ENCODE data around the gene NOX5.
A peak's percentile ranks its signal among the peaks of the same experiment; 100 is the strongest.

NOX5 gene

GRCh38 chr15:69042531-69042930 is 28.0 kb downstream of the NOX5 start:
- TF ChIP-seq CTCF (IDR thresholded peaks at IDR 0.05; ENCODE audit: extremely low read depth, missing control alignments) = no peak
- no peak for DNase-seq (ENCODE audit: low spot score)

GRCh38 chr15:69045802-69046201 is 31.3 kb downstream of the NOX5 start:
- no peak for TF ChIP-seq CTCF (IDR thresholded peaks at IDR 0.05; ENCODE audit: extremely low read depth, missing control alignments)
- no peak for DNase-seq (ENCODE audit: low spot score)

- DNase-seq (ENCODE audit: low spot score) = no peak
- TF ChIP-seq CTCF (IDR thresholded peaks at IDR 0.05; ENCODE audit: extremely low read depth, missing control alignments) = no peak
Measured at GRCh38 chr15:69046781-69047180, 32.3 kb downstream of the NOX5 start.

GRCh38 chr15:69049976-69050375 is 35.5 kb downstream of the NOX5 start:
- TF ChIP-seq CTCF (IDR thresholded peaks at IDR 0.05; ENCODE audit: extremely low read depth, missing control alignments) = no peak

GRCh38 chr15:69055251-69055650 is 40.8 kb downstream of the NOX5 start:
- TF ChIP-seq CTCF (IDR thresholded peaks at IDR 0.05; ENCODE audit: extremely low read depth, missing control alignments) = no peak
- no peak for DNase-seq (ENCODE audit: low spot score)

More at GRCh38 chr15:69049976-69050375, 35.5 kb downstream of the NOX5 start:
- DNase-seq (ENCODE audit: low spot score) = no peak

GRCh38 chr15:69056365-69056764 is 41.9 kb downstream of the NOX5 start:
- TF ChIP-seq CTCF (IDR thresholded peaks at IDR 0.05; ENCODE audit: extremely low read depth, missing control alignments) = no peak
- DNase-seq (ENCODE audit: low spot score) = no peak

- DNase-seq (ENCODE audit: low spot score) = peak; percentile 78
- TF ChIP-seq CTCF (IDR thresholded peaks at IDR 0.05; ENCODE audit: extremely low read depth, missing control alignments) = peak; percentile 84
Measured at GRCh38 chr15:69058830-69059556, 44.5 kb downstream of the NOX5 start.
